Fibroblast of lung (primary cell): ENCODE results near the gene URAD.

Experiments used
- CTCF ChIP-seq, 2 donors: IDR thresholded peaks in 1 of 2; conservative IDR thresholded peaks in 1 of 2; 1 replicate in 1 of 2; 2 replicates in 1 of 2; pipeline ENCODE4 v1.5.1; 2011 to 2012; ENCODE audit warnings: low read length in 2 of 2, control low read depth in 1 of 2, inconsistent platforms in 1 of 2, low read depth in 1 of 2, mild to moderate bottlenecking in 1 of 2
- EZH2 ChIP-seq: IDR thresholded peaks from 2 replicates; pipeline ENCODE4 v1.5.1; 2012; ENCODE audit warnings: low read length, control low read depth, mild to moderate bottlenecking; ENCODE audit errors: missing control alignments

GRCh38 chr13:27963491-27963890, 25.0 kb downstream of the URAD start:
- TF ChIP-seq CTCF (conservative IDR thresholded peaks at IDR 0.05 in 1 of 2, IDR thresholded peaks at IDR 0.05 in 1 of 2; ENCODE audit: low read depth in 1 of 2, low read length in 2 of 2) (no peak), EZH2 (peak; percentile 32)
